ENCODE measurements around the gene CARTPT.
A peak's percentile ranks its signal among the peaks of the same experiment; 100 is the strongest.

The CARTPT gene

DNA sequence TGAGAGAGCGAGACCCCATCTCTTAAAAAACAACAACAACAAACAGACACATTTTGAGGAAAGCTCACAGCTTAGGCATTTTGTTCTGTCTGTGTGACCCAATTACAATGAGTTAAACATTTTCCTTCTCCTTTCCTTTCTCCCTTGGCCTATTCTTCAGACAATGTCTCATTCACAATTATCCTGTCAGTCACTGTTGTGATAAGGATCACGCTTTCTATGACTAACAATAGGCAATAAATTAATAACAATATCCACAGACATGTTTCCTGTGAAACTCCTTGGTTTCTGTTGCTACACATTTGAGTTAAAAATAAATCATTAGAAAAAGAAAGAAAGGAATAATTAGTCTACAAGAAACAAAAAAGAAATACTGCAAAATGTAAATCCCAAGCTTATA lies 19.8 kb upstream of the CARTPT start:
- H3K27me3 ChIP-seq: no peaks in the 10 kb centered on the region
- 0 out of 2 replicates have a peak, but pooled peaks cover 6% of the 10 kb centered on the region for H3K9me3 ChIP-seq
- H3K4me1 ChIP-seq: peaks cover 45% of the 10 kb centered on the region
- H3K27ac ChIP-seq: no peak overlapping the region
- H3K4me3 ChIP-seq: no peak overlapping the region
- no peak overlapping the region for H3K9ac ChIP-seq
- no peaks in the 10 kb centered on the region for H4K20me1 ChIP-seq
- peak overlapping the region; percentile 3; the same call in 1 of the 2 replicates for H3K4me2 ChIP-seq
- H3K36me3 ChIP-seq: no peaks in the 10 kb centered on the region
- TF ChIP-seq Cebpa-rat (IDR thresholded peaks at IDR 0.05): no peak

DNA sequence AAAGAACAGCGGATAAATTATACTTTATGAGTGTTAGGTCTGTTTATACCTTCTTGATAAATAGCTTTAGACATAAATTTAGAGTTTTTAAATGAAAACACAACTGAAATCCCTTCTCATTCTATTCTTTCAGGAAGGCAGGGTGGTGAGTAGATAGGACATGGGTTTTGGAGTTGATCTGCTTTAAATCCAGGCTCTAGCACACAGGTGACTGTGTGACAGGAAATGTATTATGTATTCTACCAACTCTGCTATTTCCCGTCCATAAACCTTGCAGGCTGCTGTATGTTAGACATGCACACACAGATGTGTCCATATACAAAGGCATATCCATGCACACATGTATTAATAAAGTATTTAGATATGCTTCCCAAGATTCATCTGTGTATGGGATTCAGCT lies 19.3 kb upstream of the CARTPT start:
- Histone ChIP-seq H3K4me3 (no peak overlapping the region), H3K9me3 (0 out of 2 replicates have a peak, but pooled peaks cover 6% of the 10 kb centered on the region), H3K4me1 (peaks cover 40% of the 10 kb centered on the region), H3K4me2 (no peak overlapping the region), H3K27me3 (no peaks in the 10 kb centered on the region), H3K27ac (no peak overlapping the region), H3K36me3 (no peaks in the 10 kb centered on the region), H4K20me1 (no peaks in the 10 kb centered on the region), H3K9ac (no peak overlapping the region)
- no peak for TF ChIP-seq Cebpa-rat (IDR thresholded peaks at IDR 0.05)

DNA sequence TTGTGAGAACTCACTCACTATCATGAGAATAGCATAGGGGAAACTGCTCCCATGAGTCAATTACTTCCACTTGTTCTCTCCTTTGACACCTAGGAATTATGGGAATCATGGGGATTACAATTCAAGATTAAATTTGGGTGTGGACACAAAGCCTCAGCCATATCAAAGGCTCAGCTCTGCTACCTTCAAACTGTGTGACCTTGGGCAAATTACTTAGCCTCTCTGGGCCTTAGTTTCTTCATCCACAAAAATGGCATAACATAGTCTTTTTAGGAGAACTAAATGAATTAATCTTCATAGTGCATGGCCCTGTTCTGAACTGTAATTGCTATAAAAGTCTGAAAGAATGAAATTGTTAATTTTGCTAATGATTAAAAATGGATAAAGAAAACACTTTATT lies 18.3 kb upstream of the CARTPT start:
- no peak for TF ChIP-seq Cebpa-rat (IDR thresholded peaks at IDR 0.05)
- Histone ChIP-seq H3K36me3 (no peaks in the 10 kb centered on the region), H3K9ac (no peak overlapping the region), H3K4me3 (no peak overlapping the region), H4K20me1 (no peaks in the 10 kb centered on the region), H3K4me2 (no peak overlapping the region), H3K4me1 (peaks cover 31% of the 10 kb centered on the region), H3K9me3 (0 out of 2 replicates have a peak, but pooled peaks cover 6% of the 10 kb centered on the region), H3K27ac (no peak overlapping the region), H3K27me3 (no peaks in the 10 kb centered on the region)

DNA sequence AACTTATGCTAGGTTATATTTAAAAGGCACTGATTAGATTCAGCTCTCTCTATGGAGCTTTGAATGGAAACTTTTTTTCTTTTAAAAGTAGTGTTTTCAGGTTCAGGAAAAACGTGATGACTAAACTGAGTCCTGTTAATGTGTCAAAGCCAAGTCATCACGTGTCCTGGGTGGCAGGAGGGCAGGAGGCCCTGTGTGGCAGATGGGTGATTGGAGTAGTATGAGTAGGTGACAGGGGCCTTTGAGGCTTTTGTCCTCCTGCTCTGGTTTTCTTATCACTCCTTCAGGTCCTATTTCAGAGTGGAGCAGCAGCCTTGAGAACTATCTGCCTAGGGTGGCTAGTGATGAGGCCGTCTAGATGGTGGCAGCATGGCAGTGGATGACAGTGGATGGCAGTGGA lies 17.7 kb upstream of the CARTPT start:
- Histone ChIP-seq H3K9me3 (0 out of 2 replicates have a peak, but pooled peaks cover 6% of the 10 kb centered on the region), H3K27me3 (no peaks in the 10 kb centered on the region), H3K9ac (no peak overlapping the region), H4K20me1 (no peaks in the 10 kb centered on the region), H3K4me1 (peaks cover 29% of the 10 kb centered on the region), H3K4me2 (no peak overlapping the region), H3K4me3 (no peak overlapping the region), H3K36me3 (no peaks in the 10 kb centered on the region), H3K27ac (no peak overlapping the region)
- TF ChIP-seq Cebpa-rat (IDR thresholded peaks at IDR 0.05): no peak

DNA sequence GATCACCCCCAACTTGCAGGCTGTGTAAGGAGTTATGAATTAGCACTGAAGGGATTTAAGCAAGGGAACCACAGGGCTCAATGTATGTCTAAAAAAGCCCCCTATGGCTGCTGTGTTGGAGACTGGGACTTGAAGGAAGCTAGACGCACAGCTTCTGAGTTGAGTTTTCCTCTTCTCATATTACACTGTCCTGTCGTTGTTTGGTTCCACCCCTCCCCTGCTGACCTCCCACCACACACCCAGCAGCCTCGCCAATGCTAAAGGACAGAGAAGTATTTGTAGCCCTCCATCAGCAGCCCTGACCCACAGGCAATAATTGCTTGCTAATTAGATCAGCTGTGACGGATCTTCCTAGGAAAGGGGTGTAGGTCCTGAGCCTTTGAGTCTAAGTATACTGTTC lies 15.1 kb upstream of the CARTPT start:
- H4K20me1 ChIP-seq: no peaks in the 10 kb centered on the region
- no peaks in the 10 kb centered on the region for H3K27me3 ChIP-seq
- no peak overlapping the region for H3K4me2 ChIP-seq

DNA sequence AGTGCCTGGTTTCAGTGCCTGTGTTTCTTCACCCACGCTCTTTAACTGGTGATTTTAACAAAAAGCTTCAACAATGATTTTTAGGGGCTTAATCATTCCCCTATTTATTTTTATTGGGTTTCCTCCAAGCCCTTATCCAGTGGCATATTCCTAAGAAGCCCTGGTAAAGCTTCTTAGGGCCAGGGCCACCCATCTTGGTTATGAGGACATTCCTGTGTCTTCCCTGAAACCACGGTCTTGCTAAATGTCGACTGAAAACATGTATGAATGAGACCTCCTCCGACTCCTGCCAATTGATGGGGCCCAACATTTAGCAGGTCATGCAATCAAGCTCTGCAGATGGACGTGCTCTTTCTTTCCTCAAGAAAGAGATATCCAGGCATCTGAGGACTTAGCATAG lies 13.7 kb upstream of the CARTPT start:
- H4K20me1 ChIP-seq: no peaks in the 10 kb centered on the region
- no peaks in the 10 kb centered on the region for H3K36me3 ChIP-seq
- TF ChIP-seq Cebpa-rat (IDR thresholded peaks at IDR 0.05): no peak
- H3K4me3 ChIP-seq: no peak overlapping the region
- no peak overlapping the region for H3K27ac ChIP-seq
- H3K27me3 ChIP-seq: no peaks in the 10 kb centered on the region
- no peaks in the 10 kb centered on the region for H3K9me3 ChIP-seq
- no peak overlapping the region for H3K4me2 ChIP-seq
- H3K4me1 ChIP-seq: no peaks in the 10 kb centered on the region
- H3K9ac ChIP-seq: no peak overlapping the region

More for the DNA sequence above, 15.1 kb upstream of the CARTPT start:
- Histone ChIP-seq H3K4me3 (no peak overlapping the region), H3K27ac (no peak overlapping the region), H3K9me3 (no peaks in the 10 kb centered on the region), H3K36me3 (no peaks in the 10 kb centered on the region), H3K9ac (no peak overlapping the region), H3K4me1 (peaks cover 5% of the 10 kb centered on the region; the same call in 1 of the 2 replicates)
- no peak for TF ChIP-seq Cebpa-rat (IDR thresholded peaks at IDR 0.05)

DNA sequence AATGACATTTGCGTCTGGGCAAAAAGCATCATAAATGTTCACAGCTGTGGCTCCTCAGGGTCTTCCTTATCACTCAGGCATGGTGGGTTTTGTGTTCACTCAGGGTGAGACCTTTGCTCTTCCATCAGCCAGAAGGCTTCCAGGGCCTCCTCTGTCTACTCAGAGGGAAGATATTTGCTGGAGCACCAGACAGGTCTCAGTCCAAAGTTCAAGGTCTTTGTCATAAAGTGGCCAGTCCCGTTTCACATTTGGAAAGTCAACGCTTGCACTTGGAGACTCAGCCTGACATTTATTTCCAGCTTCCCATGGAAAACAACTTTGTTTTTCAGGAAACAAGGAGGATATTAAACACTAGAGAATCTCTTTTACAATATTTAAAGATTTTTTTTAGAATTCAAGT lies 12.2 kb upstream of the CARTPT start:
- H3K4me2 ChIP-seq: no peak overlapping the region
- no peak for TF ChIP-seq Cebpa-rat (IDR thresholded peaks at IDR 0.05)
- H3K4me3 ChIP-seq: no peak overlapping the region
- H4K20me1 ChIP-seq: no peaks in the 10 kb centered on the region
- no peaks in the 10 kb centered on the region for H3K27me3 ChIP-seq
- H3K36me3 ChIP-seq: no peaks in the 10 kb centered on the region
- no peaks in the 10 kb centered on the region for H3K9me3 ChIP-seq
- H3K4me1 ChIP-seq: no peaks in the 10 kb centered on the region
- H3K9ac ChIP-seq: no peak overlapping the region
- no peak overlapping the region for H3K27ac ChIP-seq

DNA sequence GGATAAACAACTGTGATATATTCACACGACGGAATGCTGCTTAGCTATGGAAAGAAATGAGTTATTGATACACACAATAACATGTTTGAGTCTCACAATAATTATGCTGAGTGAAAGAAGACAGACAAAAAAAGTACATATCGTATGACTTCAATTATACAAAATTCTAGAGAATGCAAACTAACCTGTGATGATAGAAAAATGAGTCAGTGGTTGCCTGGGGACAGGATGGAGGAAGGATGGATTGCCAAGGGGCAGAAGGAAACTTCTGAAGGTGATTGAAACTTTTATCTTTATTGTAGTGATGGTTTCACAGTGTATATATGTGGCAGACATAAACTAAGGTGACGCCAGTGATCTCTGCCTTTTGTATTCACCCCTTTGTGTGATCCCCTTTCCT lies 7.5 kb upstream of the CARTPT start:
- Histone ChIP-seq H4K20me1 (no peaks in the 10 kb centered on the region), H3K4me2 (no peak overlapping the region), H3K27ac (no peak overlapping the region), H3K9me3 (no peaks in the 10 kb centered on the region), H3K36me3 (no peaks in the 10 kb centered on the region), H3K9ac (no peak overlapping the region), H3K27me3 (no peaks in the 10 kb centered on the region), H3K4me3 (no peak overlapping the region), H3K4me1 (no peaks in the 10 kb centered on the region)
- TF ChIP-seq Cebpa-rat (IDR thresholded peaks at IDR 0.05): no peak

DNA sequence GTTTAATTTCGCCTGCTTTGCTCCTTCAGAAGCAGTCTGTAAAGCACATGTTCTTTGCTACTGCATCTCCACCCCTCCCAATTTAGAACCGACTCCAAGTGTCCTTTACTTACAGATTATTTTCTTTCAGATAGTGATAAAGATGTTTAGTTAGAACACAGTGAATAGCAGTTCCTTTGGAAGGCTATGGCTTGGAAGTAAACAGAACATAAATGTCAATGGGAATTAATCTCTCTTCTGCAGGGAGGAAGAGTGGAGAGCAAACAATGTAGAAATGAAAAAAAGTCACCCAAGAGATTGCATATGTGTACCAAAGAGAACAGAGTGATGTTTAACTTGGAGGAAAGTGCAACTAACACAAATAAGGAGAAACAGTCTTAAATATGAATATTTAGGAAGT lies 4.2 kb upstream of the CARTPT start:
- Histone ChIP-seq H3K4me1 (no peaks in the 10 kb centered on the region), H3K9me3 (peaks cover 8% of the 10 kb centered on the region), H3K4me2 (no peak overlapping the region), H3K4me3 (no peak overlapping the region), H3K27me3 (no peaks in the 10 kb centered on the region), H3K36me3 (no peaks in the 10 kb centered on the region), H4K20me1 (no peaks in the 10 kb centered on the region), H3K9ac (no peak overlapping the region), H3K27ac (no peak overlapping the region)
- TF ChIP-seq Cebpa-rat (IDR thresholded peaks at IDR 0.05): no peak

DNA sequence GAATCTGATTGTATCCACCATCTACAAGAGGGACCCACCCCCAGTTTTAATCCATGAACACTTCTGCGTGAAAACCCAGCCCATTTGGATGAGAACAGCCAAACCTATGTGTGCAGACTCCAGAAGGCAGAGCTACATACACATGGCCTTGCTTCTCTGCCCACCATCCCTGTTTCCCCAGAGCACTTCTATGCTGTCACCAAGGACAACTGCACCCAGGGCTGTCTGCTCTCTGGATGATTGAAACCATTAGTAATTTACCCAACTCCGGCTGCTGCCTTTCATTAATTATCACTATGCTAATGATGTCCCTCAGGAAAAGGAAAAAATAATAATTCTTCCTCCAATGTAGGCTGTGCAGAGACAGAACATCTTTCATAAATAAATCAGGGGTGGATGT lies 8.9 kb downstream of the CARTPT start:
- no peak overlapping the region for H3K4me2 ChIP-seq
- no peaks in the 10 kb centered on the region for H3K4me1 ChIP-seq
- no peak overlapping the region for H3K9ac ChIP-seq
- H3K27ac ChIP-seq: no peak overlapping the region
- H3K9me3 ChIP-seq: no peaks in the 10 kb centered on the region
- no peaks in the 10 kb centered on the region for H3K27me3 ChIP-seq
- TF ChIP-seq Cebpa-rat (IDR thresholded peaks at IDR 0.05): no peak
- no peak overlapping the region for H3K4me3 ChIP-seq
- no peaks in the 10 kb centered on the region for H4K20me1 ChIP-seq
- no peaks in the 10 kb centered on the region for H3K36me3 ChIP-seq

DNA sequence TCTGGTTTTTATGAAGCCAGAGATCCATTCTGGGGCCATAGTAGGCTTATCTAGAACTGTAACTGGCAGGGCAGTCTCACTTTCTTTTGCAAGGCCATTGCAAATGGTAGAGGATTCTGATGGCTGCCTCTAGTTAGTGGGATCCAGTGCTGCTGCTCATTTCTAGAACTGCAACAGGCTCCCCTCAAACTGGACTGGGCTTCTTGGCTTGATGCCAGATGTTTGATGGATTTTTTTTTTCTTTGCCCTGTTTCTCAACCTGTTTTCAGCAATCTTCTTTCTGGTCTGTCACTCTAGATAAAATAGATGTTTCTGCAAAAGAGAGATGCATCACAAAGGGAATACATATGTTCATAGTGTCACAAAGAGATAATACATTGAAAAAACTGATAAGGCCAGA lies 11.9 kb downstream of the CARTPT start:
- no peaks in the 10 kb centered on the region for H3K27me3 ChIP-seq
- no peak overlapping the region for H3K4me2 ChIP-seq
- H3K9ac ChIP-seq: no peak overlapping the region
- no peaks in the 10 kb centered on the region for H3K4me1 ChIP-seq
- no peaks in the 10 kb centered on the region for H4K20me1 ChIP-seq
- no peak overlapping the region for H3K27ac ChIP-seq
- TF ChIP-seq Cebpa-rat (IDR thresholded peaks at IDR 0.05): no peak
- no peak overlapping the region for H3K4me3 ChIP-seq
- no peaks in the 10 kb centered on the region for H3K9me3 ChIP-seq
- no peaks in the 10 kb centered on the region for H3K36me3 ChIP-seq

All from BLaER1 (cell line).